GM19025 (cell line): ENCODE measurements around the gene CTPS1.

Experiments used
- ATAC-seq: cut with Tn5 transposase; IDR thresholded peaks from one replicate; pipeline ENCODE4 v1.9.1; 2021; ENCODE audit warnings: mild to moderate bottlenecking, low read depth, moderate library complexity; ENCODE audit not compliant: unreplicated experiment

Gene CTPS1, protein sequence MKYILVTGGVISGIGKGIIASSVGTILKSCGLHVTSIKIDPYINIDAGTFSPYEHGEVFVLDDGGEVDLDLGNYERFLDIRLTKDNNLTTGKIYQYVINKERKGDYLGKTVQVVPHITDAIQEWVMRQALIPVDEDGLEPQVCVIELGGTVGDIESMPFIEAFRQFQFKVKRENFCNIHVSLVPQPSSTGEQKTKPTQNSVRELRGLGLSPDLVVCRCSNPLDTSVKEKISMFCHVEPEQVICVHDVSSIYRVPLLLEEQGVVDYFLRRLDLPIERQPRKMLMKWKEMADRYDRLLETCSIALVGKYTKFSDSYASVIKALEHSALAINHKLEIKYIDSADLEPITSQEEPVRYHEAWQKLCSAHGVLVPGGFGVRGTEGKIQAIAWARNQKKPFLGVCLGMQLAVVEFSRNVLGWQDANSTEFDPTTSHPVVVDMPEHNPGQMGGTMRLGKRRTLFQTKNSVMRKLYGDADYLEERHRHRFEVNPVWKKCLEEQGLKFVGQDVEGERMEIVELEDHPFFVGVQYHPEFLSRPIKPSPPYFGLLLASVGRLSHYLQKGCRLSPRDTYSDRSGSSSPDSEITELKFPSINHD

DNA sequence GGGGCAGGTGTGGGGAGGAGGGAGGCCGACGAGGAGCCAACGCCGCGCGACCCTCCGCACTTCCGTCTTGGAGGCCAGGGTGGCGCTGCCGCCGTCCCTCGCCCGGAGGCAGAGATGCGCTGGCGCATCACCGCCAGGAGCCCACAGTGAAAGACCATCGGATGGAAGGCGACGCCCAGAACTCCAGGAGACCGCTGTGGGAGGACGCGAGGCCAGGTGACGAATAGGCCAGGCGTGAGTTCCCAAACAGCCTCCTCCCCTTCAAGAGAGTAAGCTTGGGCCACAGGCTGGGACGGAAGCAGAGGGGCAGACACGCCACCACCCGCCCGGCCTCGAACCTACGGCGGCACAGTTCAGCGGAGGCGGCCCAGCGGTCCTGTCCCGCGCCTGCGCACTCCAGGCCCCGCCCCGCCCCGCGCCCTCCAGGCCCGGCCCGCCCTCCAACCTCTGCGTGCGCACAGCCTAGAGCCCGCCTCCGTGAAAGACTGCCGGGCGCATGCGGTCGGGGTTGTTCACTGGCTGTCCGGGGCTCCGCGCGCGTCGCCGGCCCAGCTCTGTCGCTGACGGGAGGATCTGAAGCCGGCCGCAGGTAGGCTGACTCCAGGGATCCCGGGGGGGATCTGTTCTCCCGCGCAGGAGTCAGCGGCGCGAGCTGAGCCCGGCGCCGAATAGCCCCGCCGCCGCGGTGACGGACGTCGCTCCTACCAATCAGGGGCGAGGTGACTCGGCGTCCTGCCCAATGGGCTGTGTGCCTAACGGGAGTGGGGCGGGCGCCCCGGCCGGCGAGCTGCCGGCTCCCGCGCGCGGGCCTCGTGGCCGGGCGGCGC, at the start of gene CTPS1:
Gene CTPS1 (plus strand): TSS at position 456 of the 827 bp plus-strand sequence. CDS start 3,595 bp downstream, outside the sequence.
- peak; percentile 93 for ATAC-seq

GRCh38 chr1:40930174-40930964, 49.1 kb upstream of the CTPS1 start:
- no peak for ATAC-seq

DNA sequence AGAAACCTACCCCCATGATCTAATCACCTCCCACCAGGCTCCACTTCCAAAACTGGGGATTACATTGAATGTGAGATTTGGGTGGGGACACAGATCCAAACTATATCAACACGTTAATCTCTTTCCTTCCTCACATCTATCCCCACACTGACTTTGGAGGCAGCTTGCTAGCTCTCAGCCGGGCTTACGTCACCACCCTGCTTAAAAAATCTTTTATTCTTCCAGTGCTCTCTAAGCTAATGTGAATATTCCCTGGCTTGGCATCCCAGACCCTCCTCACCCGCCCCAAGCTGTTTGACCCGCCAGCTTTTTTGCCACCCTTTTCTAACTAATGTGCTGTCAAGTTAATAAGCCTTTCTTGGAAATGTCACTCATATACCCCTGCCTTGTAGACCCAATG, 47.9 kb upstream of the CTPS1 start:
- no peak for ATAC-seq

- ATAC-seq: no peak
Observed at GRCh38 chr1:40932006-40932405, 47.5 kb upstream of the CTPS1 start.

DNA sequence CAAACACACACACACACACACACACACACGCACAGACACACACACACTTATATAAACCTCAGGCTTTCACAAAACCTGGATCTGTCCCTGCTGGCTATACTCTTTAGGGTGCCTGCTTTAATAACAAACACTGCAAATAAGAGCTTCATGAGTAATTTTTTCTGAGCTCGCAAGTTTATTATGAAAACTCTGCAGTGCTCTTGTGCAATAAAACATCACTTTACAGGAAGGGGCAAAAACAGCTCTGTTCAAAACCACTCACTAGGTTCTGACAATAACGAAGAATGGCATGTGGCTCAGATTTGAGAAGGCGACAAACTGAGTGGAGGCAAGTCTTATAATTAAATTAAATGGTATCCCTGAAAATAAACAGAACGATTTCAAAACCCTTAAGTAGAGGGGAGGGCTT, 42.6 kb upstream of the CTPS1 start:
- no peak for ATAC-seq

- ATAC-seq: no peak
Observed at GRCh38 chr1:40938393-40938792, 41.1 kb upstream of the CTPS1 start.

- no peak for ATAC-seq
Observed at GRCh38 chr1:40939320-40940059, 40.0 kb upstream of the CTPS1 start.

DNA sequence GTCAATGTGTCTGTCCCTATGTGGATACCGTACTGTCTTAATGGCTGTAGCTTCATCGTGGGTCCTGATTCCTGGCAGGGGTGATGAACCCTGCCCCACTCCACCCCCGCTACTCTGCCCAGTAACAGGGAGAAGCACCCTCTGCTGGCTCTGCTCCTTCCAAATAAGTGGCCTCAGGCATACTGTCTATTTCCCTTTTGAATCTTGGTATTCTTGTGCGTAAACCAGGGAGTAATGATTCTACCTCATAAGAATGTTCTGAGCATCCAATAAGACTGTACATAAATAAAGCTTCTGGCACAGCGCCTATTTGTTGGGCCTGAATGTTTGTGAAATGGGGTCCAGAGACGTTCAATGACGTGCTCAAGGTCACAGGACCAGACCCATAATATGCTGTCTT, 35.2 kb upstream of the CTPS1 start:
- ATAC-seq: no peak

DNA sequence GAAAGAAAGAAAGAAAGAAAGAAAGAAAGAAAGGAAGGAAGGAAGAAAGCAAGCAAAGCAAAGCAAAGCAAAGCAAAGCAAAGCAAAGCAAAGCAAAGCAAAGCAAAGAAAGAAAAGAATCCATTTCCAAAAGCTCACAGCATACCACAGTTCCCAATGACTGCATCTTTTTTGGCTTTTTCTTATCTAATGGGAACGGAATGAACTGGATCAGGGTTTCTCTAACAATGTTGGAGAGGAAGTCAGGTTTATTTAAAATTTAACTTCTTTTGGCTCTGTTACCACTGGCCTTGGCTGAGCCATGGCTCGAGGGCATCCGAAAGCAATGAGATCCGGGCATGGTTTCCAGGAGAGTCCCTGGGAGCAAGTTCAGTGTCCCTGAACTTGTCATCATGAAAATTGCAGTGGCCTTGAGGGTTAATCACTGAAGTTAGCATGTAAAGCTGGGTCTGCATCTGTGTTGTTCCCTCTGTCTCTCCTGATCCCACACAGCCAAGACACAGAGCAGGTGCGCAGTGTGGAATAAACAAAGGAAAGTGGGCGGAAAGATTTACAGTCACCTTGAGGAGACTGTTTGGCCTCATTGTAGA, 34.6 kb upstream of the CTPS1 start:
- no peak for ATAC-seq

GRCh38 chr1:40945491-40945973, 34.0 kb upstream of the CTPS1 start:
- ATAC-seq: no peak

GRCh38 chr1:40948741-40949443, 30.6 kb upstream of the CTPS1 start:
- no peak for ATAC-seq

- ATAC-seq: no peak
Observed at GRCh38 chr1:40949563-40949962, 29.9 kb upstream of the CTPS1 start.

DNA sequence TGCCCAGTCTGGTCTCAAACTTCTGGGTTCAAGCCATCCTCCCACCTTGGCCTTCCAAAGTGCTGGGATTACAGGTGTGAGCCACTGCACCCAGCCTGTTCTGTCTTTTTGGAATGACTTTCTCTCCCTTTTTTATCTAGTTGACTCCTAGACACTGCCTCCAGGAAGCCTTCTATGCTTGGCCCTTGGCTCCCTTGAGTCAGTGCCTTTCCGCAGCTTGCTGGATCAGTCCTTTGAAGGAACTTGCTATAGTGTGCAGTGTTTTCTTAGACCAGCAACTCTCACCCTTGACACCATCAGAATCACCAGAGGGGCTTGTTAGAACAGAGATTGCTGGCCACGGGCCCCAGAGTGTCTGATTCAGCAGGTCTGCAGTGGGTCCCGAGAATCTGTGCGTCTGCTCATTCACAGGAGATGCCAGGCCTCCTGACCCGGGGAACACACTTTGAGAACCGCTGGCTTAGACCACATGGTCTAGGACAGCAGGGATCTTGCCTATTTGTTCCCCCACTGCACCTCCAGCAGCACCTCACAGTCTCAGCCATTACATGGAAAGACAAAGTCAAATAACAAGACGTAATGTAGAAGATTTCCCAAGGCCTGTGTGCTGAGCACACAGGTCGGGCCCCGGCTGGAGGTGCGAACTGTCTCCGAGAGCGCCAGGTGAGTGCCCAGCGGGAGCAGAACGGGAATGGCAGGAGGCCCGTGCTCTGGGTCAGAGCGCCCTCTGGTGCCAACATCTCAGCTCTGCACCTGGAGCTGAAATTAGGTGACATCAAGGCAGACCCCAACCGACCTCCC, 27.4 kb upstream of the CTPS1 start:
- ATAC-seq: no peak

GRCh38 chr1:40952744-40953315, 26.7 kb upstream of the CTPS1 start:
- no peak for ATAC-seq

DNA sequence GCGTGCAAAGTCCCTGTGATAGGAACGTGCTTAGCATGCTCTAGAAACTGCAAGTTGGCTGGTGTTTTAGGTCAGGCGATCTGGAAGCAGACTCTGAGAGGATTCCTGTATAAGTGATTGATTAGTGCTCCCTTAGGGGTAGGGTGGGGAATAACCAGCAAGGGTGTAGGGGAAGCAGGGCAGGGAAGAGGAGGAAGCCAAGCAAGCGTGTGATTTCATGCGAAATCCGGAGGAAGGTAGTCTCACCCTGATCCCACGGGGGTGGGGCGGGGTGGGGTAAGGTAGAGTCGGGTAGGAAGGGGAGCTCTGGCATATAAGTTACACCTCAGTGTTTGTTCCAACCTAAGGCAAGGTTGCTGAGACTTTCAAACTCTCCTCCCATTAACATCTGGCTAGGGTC, 24.9 kb upstream of the CTPS1 start:
- ATAC-seq: no peak

DNA sequence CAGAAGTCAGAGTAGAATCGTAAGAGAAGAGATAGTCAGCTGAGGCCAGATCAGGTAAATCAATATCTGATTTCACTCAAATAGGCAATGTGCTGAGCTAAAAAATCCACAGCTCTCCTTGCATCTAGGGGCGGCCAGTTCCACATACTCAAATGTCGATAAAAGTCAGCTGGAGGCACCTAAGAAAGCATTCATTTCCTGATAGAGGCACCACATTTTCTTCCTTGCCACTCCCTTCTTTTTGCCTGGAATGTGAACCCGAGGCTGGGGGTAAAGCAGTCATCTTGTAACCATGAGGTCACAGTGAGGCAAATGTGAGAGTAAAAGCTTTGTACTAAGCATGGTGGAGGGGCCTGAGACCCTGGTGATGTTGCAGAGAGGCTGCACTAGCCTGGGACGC, 24.2 kb upstream of the CTPS1 start:
- ATAC-seq: no peak

- ATAC-seq: no peak
Observed at GRCh38 chr1:40956407-40956806, 23.1 kb upstream of the CTPS1 start.

- ATAC-seq: no peak
Observed at GRCh38 chr1:40958210-40958609, 21.3 kb upstream of the CTPS1 start.
